GM12874 (cell line): ENCODE data around the gene TPRA1.

Experiments used
- CTCF ChIP-seq: IDR thresholded peaks from 2 replicates; pipeline ENCODE4 v1.5.1; 2011; ENCODE audit warnings: low read depth, mild to moderate bottlenecking, control low read depth, low read length, moderate library complexity; ENCODE audit not compliant: insufficient read depth

The TPRA1 gene

GRCh38 chr3:127569160-127569559, 21.4 kb downstream of the TPRA1 start:
- TF ChIP-seq CTCF = no peak

- no peak for TF ChIP-seq CTCF
Measured at GRCh38 chr3:127568586-127568985, 21.9 kb downstream of the TPRA1 start.

- no peak for TF ChIP-seq CTCF
Measured at GRCh38 chr3:127566833-127567232, 23.7 kb downstream of the TPRA1 start.

- TF ChIP-seq CTCF = no peak
Measured at GRCh38 chr3:127565711-127566110, 24.8 kb downstream of the TPRA1 start.

GRCh38 chr3:127560051-127560787, 30.3 kb downstream of the TPRA1 start:
- TF ChIP-seq CTCF = no peak

GRCh38 chr3:127556565-127556964, 34.0 kb downstream of the TPRA1 start:
- TF ChIP-seq CTCF = peak; percentile 43

- no peak for TF ChIP-seq CTCF
Measured at GRCh38 chr3:127555108-127555507, 35.4 kb downstream of the TPRA1 start.
